ENCODE data around the gene APBA3. TPM values are rescaled to one million over a fixed set of nuclear protein-coding genes. Genes with fewer than 3 reads are reported as not detected.

The APBA3 gene
- total and polyA plus RNA-seq, 9 of the 15 experiments (the other 6 are each of a cell fraction or from before 2014, with no cell fraction given), result 0.10 to 29.5 (median 11.5) TPM

GRCh38 chr19:3781603-3782002 lies 20.1 kb upstream of the APBA3 start (continued):
- TF ChIP-seq BRF1 (IDR thresholded peaks at IDR 0.05; ENCODE audit: borderline replicate concordance, extremely low read depth, insufficient read length), result no peak
- TF ChIP-seq SMARCB1 (IDR thresholded peaks at IDR 0.05; ENCODE audit: insufficient read length, low read depth), result no peak
- TF ChIP-seq C11orf30 (IDR thresholded peaks at IDR 0.05; ENCODE audit: low read depth), result no peak
- no peak for TF ChIP-seq CREB5 (CRISPR knock-in tag; IDR thresholded peaks at IDR 0.05)
- peak; percentile 90 to 93 for TF ChIP-seq CBX3 (IDR thresholded peaks at IDR 0.05; ENCODE audit: borderline replicate concordance in 1 of 2, low read length in 2 of 2)
- no peak for TF ChIP-seq BMI1 (IDR thresholded peaks at IDR 0.05; ENCODE audit: low read length)
- no peak for TF ChIP-seq BCOR (IDR thresholded peaks at IDR 0.05)
- no peak for TF ChIP-seq MLX (CRISPR knock-in tag; conservative IDR thresholded peaks at IDR 0.05)
- no peak for TF ChIP-seq NFRKB (IDR thresholded peaks at IDR 0.05; ENCODE audit: low read depth)
- no peak for TF ChIP-seq ZNF174 (CRISPR knock-in tag; IDR thresholded peaks at IDR 0.05)
- TF ChIP-seq ZNF699 (CRISPR knock-in tag; IDR thresholded peaks at IDR 0.05; ENCODE audit: insufficient replicate concordance), result no peak
- no peak for TF ChIP-seq ZC3H11A (IDR thresholded peaks at IDR 0.05; ENCODE audit: low read depth, low read length)
- TF ChIP-seq KDM2B (CRISPR knock-in tag; IDR thresholded peaks at IDR 0.05), result no peak
- no peak for TF ChIP-seq ZFX (CRISPR knock-in tag; IDR thresholded peaks at IDR 0.05)
- TF ChIP-seq TCF7L2 (IDR thresholded peaks at IDR 0.05; ENCODE audit: low read depth, low read length), result no peak
- TF ChIP-seq POLR2A (conservative IDR thresholded peaks at IDR 0.05), result no peak
- TF ChIP-seq SP2 (IDR thresholded peaks at IDR 0.05; ENCODE audit: extremely low read depth, low read depth, low read length, poor library complexity, severe bottlenecking), result no peak
- no peak for TF ChIP-seq SETDB1 (IDR thresholded peaks at IDR 0.05; ENCODE audit: low read length)
- TF ChIP-seq ZNF318 (IDR thresholded peaks at IDR 0.05; ENCODE audit: borderline replicate concordance in 1 of 2, low read depth in 1 of 2), result no peak
- TF ChIP-seq CCAR2 (IDR thresholded peaks at IDR 0.05; ENCODE audit: low read depth, low read length), result no peak
- no peak for TF ChIP-seq TGIF2 (CRISPR knock-in tag; IDR thresholded peaks at IDR 0.05)
- no peak for TF ChIP-seq CAMTA2 (CRISPR knock-in tag; conservative IDR thresholded peaks at IDR 0.05)
